ENCODE measurements around the gene BRSK2.

- TF ChIP-seq POLR2AphosphoS5 (IDR thresholded peaks at IDR 0.05; ENCODE audit: low read depth, low read length) = no peak
- TF ChIP-seq CTCF (IDR thresholded peaks at IDR 0.05) = no peak
Measured at GRCh38 chr11:1396375-1396841, 6.7 kb downstream of the BRSK2 start.
